ENCODE results near the gene EPB41L3.
"Not testable (repeated sequence)": the region's sequence is repeated elsewhere in the genome, so short reads cannot be mapped to it uniquely, and the experiment has no call there.

- not testable (repeated sequence) for TF ChIP-seq ZNF629 (tag by site-specific recombination; IDR thresholded peaks at IDR 0.05)
- TF ChIP-seq, protein P1, sequence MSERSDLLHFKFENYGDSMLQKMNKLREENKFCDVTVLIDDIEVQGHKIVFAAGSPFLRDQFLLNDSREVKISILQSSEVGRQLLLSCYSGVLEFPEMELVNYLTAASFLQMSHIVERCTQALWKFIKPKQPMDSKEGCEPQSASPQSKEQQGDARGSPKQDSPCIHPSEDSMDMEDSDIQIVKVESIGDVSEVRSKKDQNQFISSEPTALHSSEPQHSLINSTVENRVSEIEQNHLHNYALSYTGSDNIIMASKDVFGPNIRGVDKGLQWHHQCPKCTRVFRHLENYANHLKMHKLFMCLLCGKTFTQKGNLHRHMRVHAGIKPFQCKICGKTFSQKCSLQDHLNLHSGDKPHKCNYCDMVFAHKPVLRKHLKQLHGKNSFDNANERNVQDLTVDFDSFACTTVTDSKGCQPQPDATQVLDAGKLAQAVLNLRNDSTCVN (tag by site-specific recombination; optimal IDR thresholded peaks at IDR 0.05) = not testable (repeated sequence)
Observed at GRCh38 chr18:5511541-5511940, 32.3 kb downstream of the EPB41L3 start.
